Activated gamma-delta T cell (primary cell): ENCODE data around the gene HEYL.

Experiments used
- DNase-seq: peaks from one replicate; lab custom pipeline; 2025; lab: John Stamatoyannopoulos, UW

Gene HEYL

DNA sequence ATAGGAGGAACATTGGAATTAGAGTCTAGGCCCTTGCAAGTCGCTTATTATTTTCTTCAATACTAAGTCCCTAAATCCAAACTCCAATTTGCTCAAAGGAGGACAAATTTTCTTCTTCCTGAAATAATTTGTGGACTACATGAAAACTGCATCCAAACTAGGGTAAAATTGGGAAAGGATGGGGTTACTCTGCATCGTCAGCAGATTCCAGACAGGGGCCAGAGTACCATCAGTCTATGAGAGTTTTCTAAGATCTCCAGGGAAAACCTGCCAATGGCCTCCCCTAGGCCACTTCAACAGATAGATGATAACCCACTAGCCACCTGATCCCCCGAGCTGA is 508 bp downstream of the HEYL start:
- DNase-seq: no peak

- DNase-seq: no peak
Observed at GRCh38 chr1:39637361-39637760, 2.1 kb downstream of the HEYL start.

DNA sequence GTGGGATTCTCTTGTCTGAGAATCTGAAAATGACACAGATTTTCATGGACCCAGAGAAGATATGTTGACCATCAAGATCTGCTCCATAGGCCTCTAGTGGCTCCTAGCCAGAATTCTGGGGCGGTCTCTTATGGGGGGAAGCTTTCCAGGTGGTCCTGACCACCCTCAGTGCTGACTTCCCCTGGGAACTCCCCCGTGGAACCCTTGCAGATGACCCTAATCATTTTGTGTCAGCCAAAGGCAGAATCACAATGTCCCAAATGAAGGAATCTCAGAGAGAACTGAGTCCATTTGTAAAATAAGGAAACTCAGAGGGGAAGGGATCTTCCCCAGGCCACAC is 3.6 kb downstream of the HEYL start:
- no peak for DNase-seq

- DNase-seq: no peak
Observed at GRCh38 chr1:39635205-39635870, 4.1 kb downstream of the HEYL start.

GRCh38 chr1:39633422-39633821 is 6.0 kb downstream of the HEYL start:
- DNase-seq: no peak

- DNase-seq: no peak
Observed at GRCh38 chr1:39632682-39633417, 6.6 kb downstream of the HEYL start.

DNA sequence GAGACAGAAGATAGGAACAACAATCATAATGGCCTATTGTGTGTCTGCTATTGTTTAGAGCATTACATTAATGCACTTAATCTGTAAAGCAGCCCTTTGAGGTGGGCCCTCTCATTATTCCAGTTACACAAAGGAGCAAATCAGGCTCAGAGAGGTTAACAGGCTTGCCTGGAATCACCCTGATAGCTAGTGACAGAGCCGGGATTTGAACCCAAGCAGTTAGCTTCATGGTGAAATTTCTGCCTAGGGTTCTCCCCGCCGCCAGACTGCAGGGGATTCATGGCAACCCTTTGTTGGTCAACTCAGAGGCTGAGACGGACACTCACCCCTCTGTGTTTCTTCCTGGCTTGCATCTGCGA is 7.1 kb downstream of the HEYL start:
- no peak for DNase-seq

DNA sequence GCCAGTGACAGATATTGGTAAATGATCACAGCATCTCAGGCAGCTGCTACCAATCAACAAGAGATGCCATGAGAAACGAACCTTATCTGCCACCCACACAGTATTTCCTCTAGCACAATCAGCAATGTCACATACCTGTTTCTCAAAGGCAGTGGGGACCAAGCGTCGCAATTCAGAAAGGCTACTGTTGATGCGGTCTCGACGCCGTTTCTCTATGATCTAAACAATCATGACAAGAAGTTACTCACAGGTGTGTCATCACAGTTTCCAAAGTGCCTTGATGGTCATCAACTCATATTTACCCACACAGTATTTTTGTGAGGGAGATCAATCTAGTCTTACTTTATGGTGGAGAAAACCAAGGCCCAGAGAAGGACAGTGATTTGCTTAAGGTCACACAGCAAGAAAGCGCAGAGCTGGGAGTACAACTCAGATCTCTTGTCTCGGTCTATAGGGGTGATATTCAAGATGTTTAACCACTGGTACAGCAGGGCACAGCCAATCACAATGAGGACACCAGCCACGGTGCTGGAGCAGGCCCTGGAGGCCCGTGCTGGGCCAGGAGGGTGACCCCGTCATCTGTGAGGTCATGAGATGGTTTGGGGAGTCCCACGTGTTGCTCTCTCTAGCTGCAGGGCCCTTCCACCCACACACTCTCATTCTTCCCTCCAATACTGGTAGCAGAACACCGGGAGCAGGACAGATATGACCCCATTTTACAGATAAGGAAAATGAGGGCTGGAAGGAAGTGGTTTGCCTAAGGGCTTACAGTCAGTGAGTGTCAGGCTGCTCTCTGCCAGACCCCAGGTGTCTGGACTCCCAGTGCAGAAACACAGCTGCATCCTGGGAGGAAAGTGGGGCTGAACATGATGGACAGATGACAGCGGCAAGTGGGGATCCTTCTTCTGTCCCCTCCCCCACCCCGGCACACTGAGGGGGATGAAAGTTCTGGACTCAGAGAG is 7.8 kb downstream of the HEYL start:
- DNase-seq: no peak

GRCh38 chr1:39628807-39629350 is 10.6 kb downstream of the HEYL start:
- DNase-seq: no peak

DNA sequence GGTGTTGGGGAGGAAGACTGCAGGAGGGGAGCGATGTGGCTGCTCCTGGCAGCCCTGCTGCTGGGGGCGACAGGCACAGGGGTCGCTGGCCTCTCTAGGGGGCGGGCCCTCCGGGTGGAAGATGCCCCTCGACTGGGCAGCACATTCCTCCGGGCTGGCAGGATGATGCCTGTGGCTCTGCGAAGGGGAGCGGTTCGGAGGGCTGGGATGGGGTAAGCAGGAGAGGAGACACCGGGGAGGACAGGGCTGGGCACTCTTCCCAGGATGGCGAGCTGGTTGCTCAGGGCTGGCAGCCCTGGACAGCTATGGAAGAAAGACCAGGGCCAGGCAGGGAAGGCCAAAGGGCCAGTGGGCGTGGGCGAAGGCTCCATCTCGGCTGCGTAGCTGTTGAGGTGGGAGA is 12.8 kb downstream of the HEYL start:
- no peak for DNase-seq

DNA sequence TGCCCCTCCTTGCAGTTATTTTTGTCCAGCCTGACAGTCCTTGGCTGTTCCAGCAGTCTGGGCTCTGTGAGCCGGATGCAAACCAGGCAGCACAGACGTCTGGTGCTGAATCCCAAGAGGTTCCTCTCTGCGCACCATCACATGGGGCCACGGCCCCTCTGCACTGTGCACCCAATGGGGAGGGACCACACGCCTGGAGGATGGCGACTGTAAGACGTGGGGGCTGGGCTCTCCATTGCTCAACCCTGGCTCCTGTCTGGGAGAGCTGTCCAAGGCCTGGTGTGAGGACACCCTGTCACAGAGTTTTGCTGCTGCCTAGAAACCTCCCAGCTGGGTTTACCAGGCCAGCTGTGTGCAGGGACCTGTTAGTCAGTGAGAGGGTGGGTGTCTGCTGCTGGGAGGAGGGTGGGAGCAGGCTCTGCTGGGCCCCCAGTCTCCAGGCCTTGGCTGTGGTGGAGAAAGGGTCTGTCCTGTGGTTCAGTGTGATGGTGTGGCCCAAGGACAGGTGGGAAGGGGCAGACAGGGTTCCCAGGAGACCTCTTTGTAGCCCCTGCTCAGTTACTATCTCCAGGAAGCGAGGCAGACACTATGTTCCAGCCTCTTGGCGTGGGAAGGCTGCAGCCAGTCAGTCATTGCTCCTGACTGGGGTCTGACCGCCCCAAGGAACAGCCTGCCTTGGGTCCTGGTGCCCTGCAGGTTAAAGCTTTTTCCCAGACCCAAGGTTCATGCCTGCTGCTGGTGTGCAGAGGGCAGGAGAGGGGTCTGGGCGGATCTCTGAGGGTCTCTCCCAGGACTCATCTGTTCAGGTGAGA is 13.8 kb downstream of the HEYL start:
- DNase-seq: no peak

DNA sequence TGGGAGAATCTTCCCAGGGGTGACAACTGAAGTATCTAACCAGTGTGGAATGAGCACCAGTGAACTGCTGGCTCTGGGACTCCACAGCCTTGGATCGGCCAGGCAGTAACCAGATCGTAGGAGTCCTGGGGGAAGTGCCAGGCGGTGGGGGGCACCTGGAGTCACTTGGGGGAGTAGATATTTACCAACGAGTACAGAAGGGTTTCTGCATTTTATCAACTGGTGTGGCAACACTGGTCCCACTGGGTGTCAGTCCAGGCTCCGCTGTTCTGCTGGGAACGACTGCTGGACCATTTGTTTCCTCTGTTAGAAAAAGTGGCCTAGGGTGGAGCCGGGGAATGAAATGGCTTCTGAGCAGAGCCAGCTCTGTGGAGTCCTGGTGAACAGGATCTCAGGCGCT is 14.4 kb downstream of the HEYL start:
- no peak for DNase-seq

- no peak for DNase-seq
Observed at GRCh38 chr1:39623053-39623452, 16.4 kb downstream of the HEYL start.

DNA sequence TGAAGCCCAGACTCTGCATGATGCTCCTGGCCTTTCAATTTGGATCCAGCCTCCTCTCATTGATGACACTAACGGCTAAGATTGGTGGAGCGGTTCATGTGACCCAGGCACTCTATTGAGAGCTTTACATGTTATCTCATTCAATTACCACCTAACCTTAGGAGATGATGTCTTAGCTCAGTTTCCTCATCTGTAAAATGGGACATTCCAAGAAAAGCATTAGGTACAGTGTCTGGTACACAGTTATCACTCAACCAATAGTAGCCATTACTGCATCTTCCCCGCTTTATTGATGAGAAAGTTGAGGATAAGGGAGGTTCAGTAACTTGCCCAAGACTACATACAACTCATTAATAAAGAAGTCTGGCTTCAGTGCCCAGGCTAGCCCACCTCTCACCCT is 17.0 kb downstream of the HEYL start:
- DNase-seq: no peak

GRCh38 chr1:39620659-39621165 is 18.7 kb downstream of the HEYL start:
- no peak for DNase-seq

GRCh38 chr1:39617488-39618049 is 21.9 kb downstream of the HEYL start:
- no peak for DNase-seq

DNA sequence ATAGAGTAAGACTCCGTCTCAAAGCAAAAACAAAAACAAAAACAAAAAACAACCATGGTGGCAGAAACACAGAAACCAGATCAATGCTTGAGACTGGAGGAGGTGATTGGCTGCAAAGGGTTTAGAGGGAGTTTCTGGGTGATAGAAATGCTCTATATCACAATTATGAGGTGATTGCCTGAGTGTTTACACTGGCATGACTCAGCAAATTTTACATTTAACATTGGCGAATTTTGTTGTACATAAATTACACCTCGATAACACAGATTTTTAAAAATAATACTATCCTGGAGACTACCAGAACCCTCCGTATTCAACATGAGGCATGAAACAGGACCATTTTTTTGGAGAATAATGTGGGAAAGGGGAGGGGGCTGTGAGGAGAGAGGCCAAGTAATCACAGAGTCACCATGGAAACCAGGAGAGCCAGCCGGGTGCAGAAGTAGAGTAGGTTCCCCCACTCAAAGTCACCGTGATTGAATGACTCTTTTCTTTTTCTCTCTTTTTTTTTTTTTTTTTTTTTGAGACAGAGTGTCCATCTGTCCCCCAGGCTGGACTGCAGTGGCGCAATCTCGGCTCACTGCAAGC is 24.3 kb downstream of the HEYL start:
- DNase-seq: no peak

GRCh38 chr1:39614488-39614887 is 25.0 kb downstream of the HEYL start:
- no peak for DNase-seq

DNA sequence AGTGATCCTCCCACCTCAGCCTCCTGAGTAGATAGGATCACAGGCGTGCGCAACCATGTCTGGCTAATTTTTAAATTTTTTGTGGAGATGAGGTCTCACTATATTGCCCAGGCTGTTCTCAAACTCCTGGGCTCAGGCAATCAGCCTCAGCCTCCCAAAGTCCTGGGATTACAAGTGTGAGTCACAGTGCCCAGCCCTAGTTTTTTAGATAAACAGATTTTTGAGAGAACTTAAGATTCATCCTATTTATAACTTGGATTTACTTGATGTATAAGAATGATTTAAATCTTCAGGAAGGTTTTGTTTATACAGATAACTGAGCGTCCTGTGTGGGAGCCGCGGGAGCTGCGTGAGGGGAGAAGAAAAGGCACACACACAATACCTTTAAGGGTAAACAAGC is 26.2 kb downstream of the HEYL start:
- DNase-seq: no peak

DNA sequence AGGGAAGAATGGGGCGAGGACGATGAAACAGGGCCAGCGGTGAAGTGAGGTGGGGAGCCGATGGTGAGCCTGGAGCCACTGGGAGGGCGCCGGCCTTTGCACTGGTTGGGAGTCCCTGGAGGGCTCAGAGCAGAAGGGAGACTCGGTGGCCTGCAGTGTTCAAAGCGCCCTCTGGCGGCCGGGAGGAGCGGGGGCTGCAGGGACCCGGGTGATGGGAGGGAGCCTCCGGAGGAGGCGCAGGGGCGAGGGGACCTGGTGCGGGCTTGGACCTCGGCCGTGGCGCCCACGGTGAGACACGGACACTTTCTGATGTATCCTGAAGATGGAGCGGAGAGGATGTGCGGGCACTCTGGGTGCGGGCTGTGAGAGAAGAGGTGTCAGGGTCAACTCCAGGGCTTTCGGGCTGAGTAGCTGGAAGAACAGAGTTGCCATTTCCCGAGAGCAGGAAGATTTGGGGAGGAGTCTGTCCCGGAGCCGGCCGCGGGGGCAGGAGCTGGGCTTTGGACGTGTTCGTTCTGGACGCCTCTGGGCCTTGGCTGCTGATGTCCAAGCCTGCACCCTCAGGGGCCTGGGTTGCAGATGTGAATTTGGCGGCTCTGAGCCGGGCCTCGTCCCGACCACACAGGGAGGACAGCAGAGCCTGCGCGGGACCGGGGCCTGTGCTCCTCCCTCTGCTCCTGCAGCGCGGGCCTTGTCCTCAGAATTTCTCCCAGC is 29.7 kb downstream of the HEYL start:
- DNase-seq: no peak
